WI38 (cell line): Measurements from ENCODE around the gene B4GALNT3.

Experiments used
- H3K4me3 ChIP-seq: 2 replicates; pipeline ENCODE4 v1.5.1; 2011; ENCODE audit warnings: low read depth, mild to moderate bottlenecking, control low read depth, low read length
- CTCF ChIP-seq: IDR thresholded peaks from 2 replicates; pipeline ENCODE4 v1.5.1; 2012; ENCODE audit warnings: low read depth, mild to moderate bottlenecking, control low read depth, low read length

The B4GALNT3 gene

GRCh38 chr12:461425-461824 is 1.7 kb downstream of the B4GALNT3 start:
- no peak overlapping the region for H3K4me3 ChIP-seq
- TF ChIP-seq CTCF = no peak

GRCh38 chr12:462936-463705 is 3.4 kb downstream of the B4GALNT3 start:
- TF ChIP-seq CTCF = no peak
- no peak overlapping the region for H3K4me3 ChIP-seq

- H3K4me3 ChIP-seq = no peak overlapping the region
- TF ChIP-seq CTCF = no peak
Measured at GRCh38 chr12:464484-465267, 4.9 kb downstream of the B4GALNT3 start.

- H3K4me3 ChIP-seq = no peak overlapping the region
- TF ChIP-seq CTCF = no peak
Measured at GRCh38 chr12:466039-466438, 6.3 kb downstream of the B4GALNT3 start.

- TF ChIP-seq CTCF = no peak
- H3K4me3 ChIP-seq = no peak overlapping the region
Measured at GRCh38 chr12:466762-467161, 7.0 kb downstream of the B4GALNT3 start.

- H3K4me3 ChIP-seq = no peak overlapping the region
- TF ChIP-seq CTCF = no peak
Measured at GRCh38 chr12:467591-467990, 7.9 kb downstream of the B4GALNT3 start.

GRCh38 chr12:468671-469389 is 9.1 kb downstream of the B4GALNT3 start:
- TF ChIP-seq CTCF = no peak
- no peak overlapping the region for H3K4me3 ChIP-seq
